OCI-LY1 (cell line): ENCODE data around the gene FMNL3.

Experiments used
- H2AFZ ChIP-seq: fragments of 200-600 bp; sonication (generic), shearing (Covaris generic); 2 replicates; pipeline ENCODE4 v1.6.0; 2014; ENCODE audit warnings: antibody characterized with exemption, mild to moderate bottlenecking, low read length
- H3F3A ChIP-seq: fragments of 200-600 bp; sonication (generic), shearing (Covaris generic); 2 replicates; pipeline ENCODE4 v1.6.0; 2014; ENCODE audit warnings: mild to moderate bottlenecking, antibody characterized with exemption, low read length, moderate library complexity; ENCODE audit not compliant: insufficient read depth
- H3K27ac ChIP-seq: fragments of 200-600 bp; sonication (generic); 2 replicates; pipeline ENCODE4 v1.5.1; 2014; ENCODE audit warnings: low read length, mixed run types, mild to moderate bottlenecking, low read depth; ENCODE audit not compliant: poor library complexity, severe bottlenecking
- H3K27me3 ChIP-seq: fragments of 200-600 bp; sonication (generic); 2 replicates; pipeline ENCODE4 v1.6.0; 2014; ENCODE audit warnings: antibody characterized with exemption, mild to moderate bottlenecking, low read length, moderate library complexity; ENCODE audit not compliant: insufficient read depth
- H3K36me3 ChIP-seq: fragments of 200-600 bp; sonication (generic); 2 replicates; pipeline ENCODE4 v1.6.1; 2014; ENCODE audit warnings: mild to moderate bottlenecking, antibody characterized with exemption, low read length, moderate library complexity, mixed read lengths; ENCODE audit not compliant: insufficient read depth
- H3K4me1 ChIP-seq: fragments of 200-600 bp; sonication (generic); 2 replicates; pipeline ENCODE4 v1.5.1; 2014; ENCODE audit warnings: mild to moderate bottlenecking, low read length, moderate library complexity; ENCODE audit not compliant: insufficient read depth, severe bottlenecking
- H3K4me2 ChIP-seq: fragments of 200-600 bp; sonication (generic), shearing (Covaris generic); 2 replicates; pipeline ENCODE4 v1.6.1; 2014; ENCODE audit warnings: low read length
- H3K4me3 ChIP-seq: fragments of 200-600 bp; sonication (generic); 2 replicates; pipeline ENCODE4 v1.5.1; 2014; ENCODE audit warnings: low read length, low read depth, mild to moderate bottlenecking, mixed read lengths; ENCODE audit not compliant: poor library complexity, severe bottlenecking
- H3K79me2 ChIP-seq: fragments of 200-600 bp; shearing (Covaris generic); 2 replicates; pipeline ENCODE4 v1.6.1; 2016; ENCODE audit warnings: mixed run types, low read length, mixed read lengths; ENCODE audit not compliant: insufficient read depth
- H3K9ac ChIP-seq: fragments of 200-600 bp; sonication (generic), shearing (Covaris generic); 2 replicates; pipeline ENCODE4 v1.6.1; 2014; ENCODE audit warnings: mild to moderate bottlenecking, low read length, mixed read lengths
- H3K9me2 ChIP-seq: fragments of 200-600 bp; sonication (generic), shearing (Covaris generic); 2 replicates; pipeline ENCODE4 v1.6.1; 2014; ENCODE audit warnings: low read depth, mild to moderate bottlenecking, low read length, mixed read lengths
- H3K9me3 ChIP-seq: fragments of 200-600 bp; shearing (Covaris generic); 2 replicates; pipeline ENCODE4 v1.6.1; 2014; ENCODE audit warnings: low read length, mixed read lengths
- H4K20me1 ChIP-seq: fragments of 200-600 bp; sonication (generic), shearing (Covaris generic); 2 replicates; pipeline ENCODE4 v1.6.0; 2016; ENCODE audit warnings: mild to moderate bottlenecking, low read length; ENCODE audit not compliant: insufficient read depth
- EZH2 ChIP-seq: fragments of 200-600 bp; sonication (generic), shearing (Covaris generic); IDR thresholded peaks from 2 replicates; pipeline ENCODE4 v1.8.0; 2017; ENCODE audit warnings: borderline replicate concordance, mixed run types, mild to moderate bottlenecking, antibody characterized with exemption, low read length, moderate library complexity, mixed read lengths
- TF ChIP-seq, protein P1 (sequence below): fragments of 200-600 bp; sonication (generic), shearing (Covaris generic); IDR thresholded peaks from 2 replicates; pipeline ENCODE4 v1.5.1; 2017; ENCODE audit warnings: mild to moderate bottlenecking, antibody characterized with exemption, low read length, moderate library complexity, mixed read lengths

The FMNL3 gene

DNA sequence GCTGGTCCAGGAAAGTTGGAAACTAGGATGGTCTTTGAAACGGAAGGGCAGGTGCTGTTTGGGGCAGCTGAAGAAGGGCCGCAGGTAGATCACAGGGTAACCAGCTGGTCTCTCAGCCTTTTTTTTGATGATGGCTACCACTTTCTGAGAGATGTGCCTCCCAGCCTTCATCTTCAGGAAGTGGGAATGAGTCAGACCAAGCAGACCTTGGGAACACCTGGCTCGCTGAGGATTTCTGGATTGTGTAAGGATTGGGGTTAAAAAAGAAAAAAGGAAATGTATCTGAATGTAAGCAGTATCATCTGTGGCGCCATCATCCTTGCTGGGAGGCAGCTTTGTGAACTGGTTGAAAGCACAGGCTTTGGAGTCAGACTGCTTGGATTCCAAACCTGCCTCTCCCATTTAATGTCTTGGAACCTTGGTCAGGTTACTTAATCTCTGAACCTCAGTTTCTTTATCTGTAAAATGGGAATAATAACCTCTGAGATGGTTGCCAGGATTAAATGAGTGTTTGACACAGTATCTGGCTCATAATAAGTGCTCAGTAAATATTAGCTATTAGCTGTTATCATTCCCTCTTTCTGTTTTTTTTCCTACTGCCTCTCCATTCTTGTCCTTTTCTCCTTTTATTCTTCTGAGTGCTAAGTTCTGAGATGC lies 82.2 kb downstream of the FMNL3 start:
- no peaks in the 10 kb centered on the region for H3F3A ChIP-seq
- no peaks in the 10 kb centered on the region for H4K20me1 ChIP-seq
- H3K9ac ChIP-seq: no peak overlapping the region
- no peak overlapping the region for H3K27ac ChIP-seq
- peaks cover 17% of the 10 kb centered on the region for H3K4me1 ChIP-seq
- H3K27me3 ChIP-seq: peaks cover 4% of the 10 kb centered on the region; the same call in 1 of the 2 replicates
- TF ChIP-seq, protein P1, sequence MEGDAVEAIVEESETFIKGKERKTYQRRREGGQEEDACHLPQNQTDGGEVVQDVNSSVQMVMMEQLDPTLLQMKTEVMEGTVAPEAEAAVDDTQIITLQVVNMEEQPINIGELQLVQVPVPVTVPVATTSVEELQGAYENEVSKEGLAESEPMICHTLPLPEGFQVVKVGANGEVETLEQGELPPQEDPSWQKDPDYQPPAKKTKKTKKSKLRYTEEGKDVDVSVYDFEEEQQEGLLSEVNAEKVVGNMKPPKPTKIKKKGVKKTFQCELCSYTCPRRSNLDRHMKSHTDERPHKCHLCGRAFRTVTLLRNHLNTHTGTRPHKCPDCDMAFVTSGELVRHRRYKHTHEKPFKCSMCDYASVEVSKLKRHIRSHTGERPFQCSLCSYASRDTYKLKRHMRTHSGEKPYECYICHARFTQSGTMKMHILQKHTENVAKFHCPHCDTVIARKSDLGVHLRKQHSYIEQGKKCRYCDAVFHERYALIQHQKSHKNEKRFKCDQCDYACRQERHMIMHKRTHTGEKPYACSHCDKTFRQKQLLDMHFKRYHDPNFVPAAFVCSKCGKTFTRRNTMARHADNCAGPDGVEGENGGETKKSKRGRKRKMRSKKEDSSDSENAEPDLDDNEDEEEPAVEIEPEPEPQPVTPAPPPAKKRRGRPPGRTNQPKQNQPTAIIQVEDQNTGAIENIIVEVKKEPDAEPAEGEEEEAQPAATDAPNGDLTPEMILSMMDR: no peak
- no peak for TF ChIP-seq EZH2
- no peak overlapping the region for H3K4me3 ChIP-seq
- no peaks in the 10 kb centered on the region for H3K9me3 ChIP-seq
- no peak overlapping the region for H2AFZ ChIP-seq
- no peaks in the 10 kb centered on the region for H3K9me2 ChIP-seq
- H3K36me3 ChIP-seq: no peaks in the 10 kb centered on the region
- H3K4me2 ChIP-seq: no peak overlapping the region
- no peaks in the 10 kb centered on the region for H3K79me2 ChIP-seq

DNA sequence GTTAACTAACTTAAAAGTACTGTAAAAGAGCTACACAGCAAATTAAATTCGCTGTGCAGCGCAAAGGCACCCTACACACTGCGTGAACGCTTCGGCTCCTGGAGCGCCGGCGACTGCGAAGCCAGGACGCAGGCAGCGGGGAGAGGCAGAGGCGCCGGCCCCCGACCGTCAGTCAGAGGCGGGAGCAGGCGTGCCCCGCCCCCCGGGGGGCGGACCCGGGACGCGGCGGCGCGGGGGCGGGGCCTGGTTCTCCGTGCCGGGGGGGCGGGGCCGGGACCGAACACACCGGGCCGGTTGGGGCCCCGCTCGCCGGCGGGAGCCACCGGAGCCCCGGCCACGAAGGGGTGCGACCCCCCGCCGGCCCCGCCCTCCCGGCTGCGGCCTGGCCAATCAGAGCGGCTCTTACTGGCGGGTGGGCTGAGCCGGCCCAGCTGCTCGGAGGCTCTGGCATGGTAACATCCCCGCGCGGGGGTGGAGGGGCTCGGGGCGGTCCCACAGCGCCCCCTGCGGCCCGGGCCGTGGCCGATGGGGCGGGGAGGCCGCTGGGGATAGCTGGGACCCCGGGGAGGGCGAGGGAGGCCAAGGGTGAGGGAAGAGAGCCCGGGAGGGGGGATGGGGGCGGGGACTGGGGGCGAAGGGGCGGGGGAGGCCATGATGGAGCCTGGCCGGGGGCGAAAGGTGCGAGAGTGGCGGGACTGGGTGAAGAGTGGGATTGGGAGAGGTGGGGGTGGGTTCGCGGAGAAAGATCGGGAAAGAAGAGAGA lies 83.9 kb downstream of the FMNL3 start, which contains the start of gene PRPF40B:
Gene PRPF40B, plus strand, starts transcription at position 420 of the 763 bp plus-strand sequence. Its CDS starts 30 bp downstream, at position 450.
- peak within 1 kb of the TSS; percentile 58 for H3K27ac ChIP-seq
- no peaks in the 10 kb centered on the region for H3K9me3 ChIP-seq
- TF ChIP-seq, protein P1: peak; percentile 56
- no peak for TF ChIP-seq EZH2
- no peaks in the 10 kb centered on the region for H3K36me3 ChIP-seq
- no peaks in the 10 kb centered on the region for H3K9me2 ChIP-seq
- no peaks in the 10 kb centered on the region for H3K27me3 ChIP-seq
- 0 out of 2 replicates have a peak within 1 kb of the TSS, but pooled peaks have one; percentile 22 for H2AFZ ChIP-seq
- H3K79me2 ChIP-seq: no peaks in the 10 kb centered on the region
- peak within 1 kb of the TSS; percentile 89 for H3K4me2 ChIP-seq
- H4K20me1 ChIP-seq: no peaks in the 10 kb centered on the region
- H3K4me3 ChIP-seq: peak within 1 kb of the TSS; percentile 65
- H3K9ac ChIP-seq: peak within 1 kb of the TSS; percentile 72
- peaks cover 17% of the 10 kb centered on the region for H3K4me1 ChIP-seq
- no peaks in the 10 kb centered on the region for H3F3A ChIP-seq

DNA sequence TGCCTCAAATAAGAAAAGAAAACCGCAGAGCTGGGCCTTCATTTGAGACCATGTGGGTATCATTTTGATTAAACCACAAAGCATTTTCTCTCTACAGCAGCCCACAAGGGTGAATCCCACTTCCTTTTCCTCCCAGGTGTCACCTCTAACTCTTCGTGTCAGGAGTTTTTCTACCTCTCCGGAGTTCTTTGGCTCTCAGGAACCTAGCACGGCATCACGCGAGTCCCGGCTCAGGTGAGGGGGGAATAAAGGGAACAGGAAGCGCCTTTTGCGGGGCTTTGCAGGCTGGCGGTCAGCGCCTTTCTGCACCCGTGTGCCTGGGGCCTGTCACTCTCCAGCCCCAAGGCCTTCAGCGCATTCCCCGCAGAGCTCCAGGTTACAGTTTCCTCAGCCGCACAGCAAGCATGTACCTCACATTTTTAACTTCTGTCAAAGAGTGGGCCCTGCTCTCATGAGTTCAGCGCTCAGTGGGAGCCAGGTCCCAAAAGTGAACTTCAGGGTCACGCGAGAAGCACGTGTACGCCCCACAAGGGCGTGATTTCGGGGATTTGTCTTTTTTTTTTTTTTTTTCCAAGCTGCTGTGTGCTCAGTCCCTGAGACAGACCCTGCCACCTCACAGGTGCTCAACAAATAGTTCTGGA lies 84.6 kb downstream of the FMNL3 start:
- no peak for TF ChIP-seq EZH2
- TF ChIP-seq, protein P1: no peak
- Histone ChIP-seq H3K4me2 (peak overlapping the region; percentile 89), H3F3A (no peaks in the 10 kb centered on the region), H3K9me2 (no peaks in the 10 kb centered on the region), H3K9me3 (no peaks in the 10 kb centered on the region), H3K36me3 (no peaks in the 10 kb centered on the region), H2AFZ (0 out of 2 replicates have a peak overlapping the region, but pooled peaks have one; percentile 22), H3K4me3 (peak overlapping the region; percentile 65), H4K20me1 (no peaks in the 10 kb centered on the region), H3K27ac (peak overlapping the region; percentile 58), H3K4me1 (peaks cover 17% of the 10 kb centered on the region), H3K27me3 (no peaks in the 10 kb centered on the region), H3K9ac (peak overlapping the region; percentile 72), H3K79me2 (no peaks in the 10 kb centered on the region)
